Mucosa of descending colon (tissue), 3 donors: Measurements from ENCODE around the gene HEPN1. TPM values are rescaled to one million over a fixed set of nuclear protein-coding genes. Genes with fewer than 3 reads are reported as not detected.
A peak's percentile ranks its signal among the peaks of the same experiment; 100 is the strongest.

Experiments
- ATAC-seq: fragments of 200-7000 bp; cut with Tn5 transposase; one replicate; pipeline ENCODE4 v1.9.1; 2020; ENCODE audit warnings: mild to moderate bottlenecking, moderate library complexity
- DNase-seq, 3 donors: peaks; one replicate each; pipeline ENCODE4 v3.0.0-alpha.2; 2020
- H3K36me3 ChIP-seq: fragments of 200-600 bp; one replicate; pipeline ENCODE4 v1.8.0; 2021; ENCODE audit warnings: low read depth, mild to moderate bottlenecking
- H3K4me1 ChIP-seq: fragments of 200-600 bp; one replicate; pipeline ENCODE4 v1.8.0; 2021; ENCODE audit warnings: low read depth, mild to moderate bottlenecking
- H3K4me3 ChIP-seq: fragments of 200-600 bp; one replicate; pipeline ENCODE4 v1.8.0; 2021; ENCODE audit warnings: mild to moderate bottlenecking
- H3K9me3 ChIP-seq: fragments of 200-600 bp; one replicate; pipeline ENCODE4 v1.8.0; 2021; ENCODE audit warnings: mild to moderate bottlenecking
- CTCF ChIP-seq: fragments of 200-600 bp; IDR thresholded peaks from one replicate; pipeline ENCODE4 v1.8.0; 2022; ENCODE audit warnings: antibody characterized with exemption, mild to moderate bottlenecking
- intact Hi-C, 2 donors: fragments of 100-400 bp; cut with DNase I in 1 of 2; cut with micrococcal nuclease in 1 of 2; formaldehyde crosslinking; loops; one replicate each; pipeline versions ENCODE4 v1.11.0 to v1.11.1; 2022; cut with DNase I, micrococcal nuclease
- total RNA-seq, 3 donors: library from RNA; stranded (reverse); fragmentation: NEBNext Ultra II Directional in 2 of 3; extraction: Animal tissue kit (Norgen Biotek cat#: 25700) in 2 of 3; gene quantifications; one replicate each; pipeline versions ENCODE4 v1.2.1 to v1.2.4, GENCODE V29; 2021 to 2023
- donor health status: DM: no; HTN: no; CAD: no; lungs with moderate emphysema.
- donor health status: DM: no; HTN: no; CAD: no.
- donor health status: DM: no; HTN: yes; CAD: no.

The HEPN1 gene
- total RNA-seq, 3 donors from 2014 or later: not detected

- Histone ChIP-seq H3K4me1 (peaks cover 3% of the 10 kb centered on the region), H3K4me3 (no peak overlapping the region), H3K9me3 (no peaks in the 10 kb centered on the region), H3K36me3 (no peaks in the 10 kb centered on the region)
- ATAC-seq: no peak
- intact Hi-C loops: no loop called here
- no peak for TF ChIP-seq CTCF
- no peak for DNase-seq
Observed at GRCh38 chr11:124873951-124874350, 45.1 kb upstream of the HEPN1 start.

- intact Hi-C loops: no loop called here
- no peak overlapping the region for H3K4me3 ChIP-seq
- peaks cover 3% of the 10 kb centered on the region for H3K4me1 ChIP-seq
- no peak for ATAC-seq
- no peaks in the 10 kb centered on the region for H3K9me3 ChIP-seq
- TF ChIP-seq CTCF: no peak
- no peak for DNase-seq
- no peaks in the 10 kb centered on the region for H3K36me3 ChIP-seq
Observed at GRCh38 chr11:124874571-124875255, 44.3 kb upstream of the HEPN1 start.

GRCh38 chr11:124875401-124875800, 43.6 kb upstream of the HEPN1 start:
- DNase-seq (no peak), ATAC-seq (no peak)
- no peaks in the 10 kb centered on the region for H3K36me3 ChIP-seq
- no peaks in the 10 kb centered on the region for H3K9me3 ChIP-seq
- intact Hi-C loops: no loop called here
- peaks cover 3% of the 10 kb centered on the region for H3K4me1 ChIP-seq
- no peak overlapping the region for H3K4me3 ChIP-seq
- TF ChIP-seq CTCF: no peak

- TF ChIP-seq CTCF: peak; percentile 73
- intact Hi-C loops: no loop called here
Observed at GRCh38 chr11:124875943-124876817, 42.9 kb upstream of the HEPN1 start.

GRCh38 chr11:124876818-124877630, 42.0 kb upstream of the HEPN1 start:
- Histone ChIP-seq H3K36me3 (no peaks in the 10 kb centered on the region), H3K4me1 (peaks cover 3% of the 10 kb centered on the region), H3K4me3 (no peak overlapping the region), H3K9me3 (no peaks in the 10 kb centered on the region)
- ATAC-seq: no peak
- intact Hi-C loops: no loop called here
- DNase-seq: no peak
- no peak for TF ChIP-seq CTCF

More at GRCh38 chr11:124875943-124876817, 42.9 kb upstream of the HEPN1 start:
- no peaks in the 10 kb centered on the region for H3K9me3 ChIP-seq
- peak overlapping the region; percentile 21 for H3K4me3 ChIP-seq
- ATAC-seq (peak; percentile 97), DNase-seq (peak; percentile 86 to 91 (median 88))
- H3K4me1 ChIP-seq: peaks cover 3% of the 10 kb centered on the region
- no peaks in the 10 kb centered on the region for H3K36me3 ChIP-seq
